A549 (cell line): Measurements from ENCODE around the gene OPRL1. TPM values are rescaled to one million over a fixed set of nuclear protein-coding genes. Genes with fewer than 3 reads are reported as not detected.

Source experiments
- ATAC-seq, 2 experiments: fragments of 200-7000 bp in 1 of 2; fragments of >200 bp in 1 of 2; cut with Nextera tagmentation in 1 of 2; cut with Tn5 transposase in 1 of 2; 3 replicates each; pipeline versions ENCODE4 v1.8.0 to v1.9.1; 2018 to 2020; ENCODE audit warnings: mild to moderate bottlenecking in 1 of 2, moderate library complexity in 1 of 2
- CTCF ChIA-PET: fragments of 300-600 bp; sonication (Branson Sonifier 250); formaldehyde crosslinking; extraction: SDS; loops from one replicate; lab custom pipeline; 2021; ENCODE audit warnings: antibody characterized with exemption, inconsistent platforms; lab: Yijun Ruan, JAX
- POLR2A ChIA-PET: fragments of 350-600 bp; formaldehyde crosslinking; extraction: SDS; loops from one replicate; lab custom pipeline; 2021; ENCODE audit warnings: antibody characterized with exemption, inconsistent platforms; lab: Yijun Ruan, JAX
- DNase-seq, 2 experiments: peaks; one replicate each; pipeline versions ENCODE4 v3.0.0 to v3.0.0-alpha.2; 2011 to 2016; ENCODE audit warnings: low read depth in 1 of 2, low spot score in 1 of 2
- FAIRE-seq: peaks from 2 replicates; lab custom pipeline; 2011; peaks lifted over from hg19 to GRCh38; lab: Jason Lieb, UNC
- H3K27ac ChIP-seq, 2 experiments: fragments of >200 bp; sonication (Bioruptor Twin); formaldehyde crosslinking; 3 replicates each; pipeline ENCODE4 v1.5.1; 2016 to 2017
- H3K4me1 ChIP-seq: fragments of >200 bp; sonication (Bioruptor Twin); formaldehyde crosslinking; 3 replicates; pipeline ENCODE4 v1.6.1; 2016
- H3K4me2 ChIP-seq: fragments of >200 bp; sonication (Bioruptor Twin); formaldehyde crosslinking; 3 replicates; pipeline ENCODE4 v1.6.1; 2016
- H3K4me3 ChIP-seq: fragments of >200 bp; sonication (Bioruptor Twin); formaldehyde crosslinking; 3 replicates; pipeline ENCODE4 v1.5.1; 2016
- H3K9me3 ChIP-seq: fragments of >200 bp; sonication (Bioruptor Twin); formaldehyde crosslinking; 3 replicates; pipeline ENCODE4 v1.6.1; 2016
- BCL3 ChIP-seq: fragments of >200 bp; sonication (Bioruptor Twin); formaldehyde crosslinking; IDR thresholded peaks from 3 replicates; pipeline ENCODE4 v1.6.1; 2016
- CEBPB ChIP-seq, 2 experiments: fragments of >200 bp in 1 of 2; sonication (Bioruptor Twin) in 1 of 2; formaldehyde crosslinking in 1 of 2; IDR thresholded peaks; 2 replicates each; pipeline ENCODE4 v1.6.1; 2012 to 2016
- CHD4 ChIP-seq: fragments of 200-600 bp; sonication (generic); IDR thresholded peaks from 2 replicates; pipeline ENCODE4 v1.6.1; 2016; ENCODE audit warnings: antibody characterized with exemption, mild to moderate bottlenecking, borderline replicate concordance
- E2F6 ChIP-seq: IDR thresholded peaks from 2 replicates; pipeline ENCODE4 v1.6.1; 2012; ENCODE audit warnings: low read depth, borderline replicate concordance
- FOXS1 ChIP-seq: fragments of 250-450 bp; sonication (Bioruptor Pico); IDR thresholded peaks from 2 replicates; pipeline ENCODE4 v1.5.0; 2020; ENCODE audit warnings: mild to moderate bottlenecking, moderate library complexity
- HDAC2 ChIP-seq: fragments of 200-600 bp; sonication (generic); IDR thresholded peaks from 2 replicates; pipeline ENCODE4 v1.6.1; 2016
- HMGXB4 ChIP-seq: fragments of 250-450 bp; sonication (Bioruptor Pico); IDR thresholded peaks from 2 replicates; pipeline ENCODE4 v1.5.0; 2021; ENCODE audit warnings: mild to moderate bottlenecking, moderate library complexity, borderline replicate concordance
- HOXB5 ChIP-seq: fragments of 250-450 bp; sonication (Bioruptor Pico); IDR thresholded peaks from 2 replicates; pipeline ENCODE4 v1.5.0; 2020; ENCODE audit warnings: mild to moderate bottlenecking, moderate library complexity
- KDM1A ChIP-seq: fragments of 200-600 bp; sonication (generic); IDR thresholded peaks from 2 replicates; pipeline ENCODE4 v1.6.1; 2016; ENCODE audit warnings: low read depth, mild to moderate bottlenecking
- MAZ ChIP-seq: fragments of 150-350 bp; IDR thresholded peaks from 2 replicates; pipeline ENCODE4 v1.6.1; 2014; ENCODE audit warnings: antibody characterized with exemption, low read depth, low read length, borderline replicate concordance
- MYC ChIP-seq: IDR thresholded peaks from 2 replicates; pipeline ENCODE4 v1.6.1; 2012; ENCODE audit warnings: mild to moderate bottlenecking, inconsistent platforms, low read length, improper control_type of control experiment, borderline replicate concordance
- NR3C1 ChIP-seq: fragments of >200 bp; sonication (Bioruptor Twin); formaldehyde crosslinking; IDR thresholded peaks from 3 replicates; pipeline ENCODE4 v1.6.1; 2017
- RARB ChIP-seq: fragments of 250-450 bp; sonication (Bioruptor Pico); IDR thresholded peaks from 2 replicates; pipeline ENCODE4 v1.8.0; 2021; ENCODE audit warnings: mild to moderate bottlenecking, moderate library complexity
- REST ChIP-seq: fragments of 200-600 bp; sonication (generic); IDR thresholded peaks from 2 replicates; pipeline ENCODE4 v1.6.1; 2016; ENCODE audit warnings: antibody characterized with exemption, mild to moderate bottlenecking, moderate library complexity
- RFX5 ChIP-seq: fragments of 450-650 bp; IDR thresholded peaks from 2 replicates; pipeline ENCODE4 v1.7.1; 2014; ENCODE audit warnings: antibody characterized with exemption, mild to moderate bottlenecking, moderate library complexity
- TFCP2L1 ChIP-seq: fragments of 250-450 bp; sonication (Bioruptor Pico); IDR thresholded peaks from 2 replicates; pipeline ENCODE4 v1.5.0; 2021; ENCODE audit warnings: mild to moderate bottlenecking
- ZFP36 ChIP-seq: fragments of 450-650 bp; IDR thresholded peaks from 2 replicates; pipeline ENCODE4 v1.6.1; 2014; ENCODE audit warnings: borderline replicate concordance; ENCODE audit not compliant: partially characterized antibody
- WGBS: methylation state at CpG from one replicate; pipeline ENCODE4 v1.1.6; 2017; ENCODE audit errors: missing lambda C conversion rate; 5-methylcytosine and 5-hydroxymethylcytosine counted together
- polyA plus RNA-seq, 4 experiments: library from polyadenylated mRNA; depleted of rRNA in 3 of 4; stranded (reverse); fragments of >200 nt; fragmentation: RNase III in 1 of 4; extraction: RNeasy Plus Mini Kit Qiagen cat#74134 plus additional on column Dnase treatment in 1 of 4; gene quantifications; 2 replicates in 3 of 4; 3 replicates in 1 of 4; pipeline ENCODE4 v1.2.3, GENCODE V29; 2011 to 2017

Gene OPRL1
- polyA plus RNA-seq, 2 of the 4 experiments (the other 2 are of a cell fraction): 0.54 to 1.2 TPM

- POLR2A ChIA-PET: no interaction called here
- ATAC-seq (no peak), FAIRE-seq (no peak), DNase-seq (no peak)
- WGBS: 73% methylated on average over 11 of the region's 13 CpGs
- Histone ChIP-seq H3K4me2 (no peak overlapping the region), H3K27ac (no peak overlapping the region), H3K4me1 (no peaks in the 10 kb centered on the region), H3K4me3 (no peak overlapping the region), H3K9me3 (no peaks in the 10 kb centered on the region)
- TF ChIP-seq HDAC2: no peak
- no peak for TF ChIP-seq HOXB5 (CRISPR knock-in tag)
- TF ChIP-seq KDM1A: no peak
- no peak for TF ChIP-seq REST
- no peak for TF ChIP-seq RFX5
- no peak for TF ChIP-seq CHD4
- no peak for TF ChIP-seq TFCP2L1 (CRISPR knock-in tag)
- TF ChIP-seq MYC: no peak
- no peak for TF ChIP-seq E2F6
- TF ChIP-seq NR3C1: no peak
- no peak for TF ChIP-seq FOXS1
- CTCF ChIA-PET: interaction anchor here (4.9 to 7.6 kb wide), 2 partner anchors 12 to 30 kb away, joined by 18 to 58 read pairs; partner anchors contain the start of gene LKAAEAR1
Observed at GRCh38 chr20:64113796-64114355, 34.0 kb downstream of the OPRL1 start.

- H3K27ac ChIP-seq: no peak overlapping the region
- FAIRE-seq: no peak
- TF ChIP-seq BCL3: no peak
- TF ChIP-seq MAZ: no peak
- TF ChIP-seq RARB: no peak
- no peak for TF ChIP-seq HMGXB4 (CRISPR knock-in tag)
- no peak for TF ChIP-seq CEBPB (IDR thresholded peaks at IDR 0.05)
- no peak for TF ChIP-seq ZFP36
- TF ChIP-seq, all 56 proteins: peak for 0
- Histone ChIP-seq H3K9me3 (no peaks in the 10 kb centered on the region), H3K4me3 (no peak overlapping the region), H3K4me1 (no peaks in the 10 kb centered on the region), H3K4me2 (no peak overlapping the region)
- DNase-seq: no peak
- CTCF ChIA-PET: interaction anchor here (4.9 to 7.6 kb wide), 2 partner anchors 13 to 30 kb away, joined by 18 to 58 read pairs; partner anchors contain the start of gene LKAAEAR1
- POLR2A ChIA-PET: no interaction called here
- WGBS: 69% methylated on average over 11 of the region's 14 CpGs
- ATAC-seq: no peak
Observed at GRCh38 chr20:64114356-64114971, 34.6 kb downstream of the OPRL1 start.
